GM11168 (cell line): ENCODE data around the gene ATG2A.

Experiments
- in situ Hi-C: fragments of 300-500 bp; cut with MboI; formaldehyde crosslinking; loops from one replicate; pipeline ENCODE4 v1.12.0; 2022; ENCODE audit warnings: low sequenced_read_pairs; ENCODE audit not compliant: unreplicated experiment

The ATG2A gene

GRCh38 chr11:64916775-64917662 lies at the start of gene ATG2A:
ATG2A (minus strand) TSS chr11:64917209; CDS start chr11:64917135, 74 bp downstream.
- in situ Hi-C loops = no loop called here

- in situ Hi-C loops = no loop called here
These were observed 46.1 kb upstream of the ATG2A start for GRCh38 chr11:64963072-64963631.

GRCh38 chr11:64960719-64961118 lies 43.7 kb upstream of the ATG2A start:
- in situ Hi-C loops = no loop called here

GRCh38 chr11:64959498-64959897 lies 42.5 kb upstream of the ATG2A start:
- in situ Hi-C loops = no loop called here

GRCh38 chr11:64954201-64954600 lies 37.2 kb upstream of the ATG2A start:
- in situ Hi-C loops = no loop called here

GRCh38 chr11:64951529-64951928 lies 34.5 kb upstream of the ATG2A start:
- in situ Hi-C loops = no loop called here

- in situ Hi-C loops = no loop called here
These were observed 30.3 kb upstream of the ATG2A start for GRCh38 chr11:64947208-64947814.

- in situ Hi-C loops = no loop called here
These were observed 19.5 kb upstream of the ATG2A start for GRCh38 chr11:64936539-64936938.

GRCh38 chr11:64935359-64936081 lies 18.5 kb upstream of the ATG2A start, which contains the start of gene GPHA2:
GPHA2 (minus strand) TSS chr11:64935893; CDS start chr11:64935460, 433 bp downstream.
- in situ Hi-C loops = no loop called here

GRCh38 chr11:64934682-64935358 lies 17.8 kb upstream of the ATG2A start:
- in situ Hi-C loops = no loop called here

GRCh38 chr11:64933935-64934681 lies 17.1 kb upstream of the ATG2A start:
- in situ Hi-C loops = no loop called here

- in situ Hi-C loops = no loop called here
These were observed 16.4 kb upstream of the ATG2A start for GRCh38 chr11:64933213-64933934.

GRCh38 chr11:64932324-64932723 lies 15.3 kb upstream of the ATG2A start:
- in situ Hi-C loops = no loop called here

- in situ Hi-C loops = no loop called here
These were observed 14.3 kb upstream of the ATG2A start for GRCh38 chr11:64931290-64931689.

GRCh38 chr11:64930340-64930739 lies 13.3 kb upstream of the ATG2A start:
- in situ Hi-C loops = no loop called here

- in situ Hi-C loops = no loop called here
These were observed 12.6 kb upstream of the ATG2A start for GRCh38 chr11:64929625-64930024.

GRCh38 chr11:64928957-64929356 lies 11.9 kb upstream of the ATG2A start:
- in situ Hi-C loops = no loop called here

GRCh38 chr11:64926689-64927088 lies 9.7 kb upstream of the ATG2A start:
- in situ Hi-C loops = no loop called here
